ENCODE measurements around the gene CELA2A.

GRCh38 chr1:15469361-15469760 is 12.8 kb downstream of the CELA2A start:
- TF ChIP-seq EP300 (IDR thresholded peaks at IDR 0.05) (no peak), POLR2A (IDR thresholded peaks at IDR 0.05) (no peak)
- TF ChIP-seq, protein P1, sequence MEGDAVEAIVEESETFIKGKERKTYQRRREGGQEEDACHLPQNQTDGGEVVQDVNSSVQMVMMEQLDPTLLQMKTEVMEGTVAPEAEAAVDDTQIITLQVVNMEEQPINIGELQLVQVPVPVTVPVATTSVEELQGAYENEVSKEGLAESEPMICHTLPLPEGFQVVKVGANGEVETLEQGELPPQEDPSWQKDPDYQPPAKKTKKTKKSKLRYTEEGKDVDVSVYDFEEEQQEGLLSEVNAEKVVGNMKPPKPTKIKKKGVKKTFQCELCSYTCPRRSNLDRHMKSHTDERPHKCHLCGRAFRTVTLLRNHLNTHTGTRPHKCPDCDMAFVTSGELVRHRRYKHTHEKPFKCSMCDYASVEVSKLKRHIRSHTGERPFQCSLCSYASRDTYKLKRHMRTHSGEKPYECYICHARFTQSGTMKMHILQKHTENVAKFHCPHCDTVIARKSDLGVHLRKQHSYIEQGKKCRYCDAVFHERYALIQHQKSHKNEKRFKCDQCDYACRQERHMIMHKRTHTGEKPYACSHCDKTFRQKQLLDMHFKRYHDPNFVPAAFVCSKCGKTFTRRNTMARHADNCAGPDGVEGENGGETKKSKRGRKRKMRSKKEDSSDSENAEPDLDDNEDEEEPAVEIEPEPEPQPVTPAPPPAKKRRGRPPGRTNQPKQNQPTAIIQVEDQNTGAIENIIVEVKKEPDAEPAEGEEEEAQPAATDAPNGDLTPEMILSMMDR (IDR thresholded peaks at IDR 0.05): no peak

Measured in tibial nerve (tissue), 4 donors.